ENCODE results near the gene CFAP44. TPM values are rescaled to one million over a fixed set of nuclear protein-coding genes. Genes with fewer than 3 reads are reported as not detected.

Gene CFAP44
- polyA plus RNA-seq, 2 donors = 1.9 to 7.0 TPM

Other genes with a start within 250 kb of the CFAP44 start
- gene BOC, start 229.9 kb downstream of the CFAP44 start, polyA plus RNA-seq = 10 to 100 TPM; 26.6 to 29.6 TPM
- 1 to 10 TPM; 2.7 to 2.8 TPM for gene SPICE1, start 73.7 kb upstream of the CFAP44 start, polyA plus RNA-seq
- 1 to 10 TPM in 1 of 2 donors, under 1 TPM in 1; 0.41 to 1.0 TPM for gene SIDT1, start 91.1 kb upstream of the CFAP44 start, polyA plus RNA-seq

All from esophagus (tissue), 2 donors.